ENCODE data around the gene CCDC63.
A peak's percentile ranks its signal among the peaks of the same experiment; 100 is the strongest.
"Not testable (repeated sequence)": the region's sequence is repeated elsewhere in the genome, so short reads cannot be mapped to it uniquely, and the experiment has no call there.

CCDC63 gene

DNA sequence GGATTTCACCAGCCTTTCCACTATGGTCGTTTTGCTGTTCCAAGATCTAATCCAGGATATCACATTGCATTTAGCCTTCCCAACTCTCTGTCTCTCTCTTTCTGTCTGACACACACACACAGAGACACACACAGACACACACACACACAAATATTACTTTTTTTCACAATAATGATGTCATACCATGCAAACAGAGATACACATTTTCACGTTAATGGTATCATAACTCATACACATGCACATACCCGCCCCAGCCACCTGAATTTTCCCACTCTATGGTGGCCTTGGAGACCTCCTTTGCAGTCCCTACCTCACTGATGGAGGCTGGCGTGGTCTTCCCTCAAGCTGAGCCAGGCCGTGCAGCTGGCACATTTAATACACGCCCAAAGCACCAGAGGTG, 80.8 kb downstream of the CCDC63 start:
- DNase-seq: no peak

DNA sequence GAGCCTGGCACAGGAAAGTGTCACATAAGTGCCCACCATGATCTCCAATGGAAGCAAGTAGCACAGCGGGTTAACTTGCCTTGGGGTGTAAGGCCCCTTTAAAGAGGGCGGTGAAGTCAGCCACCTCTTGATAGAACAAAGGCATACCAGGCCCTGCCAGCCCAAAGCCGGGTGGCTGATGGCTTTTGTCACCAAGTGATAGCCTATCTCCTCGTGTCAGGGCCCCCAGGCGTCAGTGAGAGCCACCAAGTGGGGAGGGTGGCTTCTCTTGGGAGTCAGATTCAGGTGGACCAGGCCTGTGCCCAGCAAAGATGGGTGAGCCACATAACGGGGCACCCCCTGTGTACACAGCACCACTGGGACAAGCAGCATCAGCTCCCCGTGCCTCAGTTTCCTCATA, 81.9 kb downstream of the CCDC63 start:
- DNase-seq: no peak

DNA sequence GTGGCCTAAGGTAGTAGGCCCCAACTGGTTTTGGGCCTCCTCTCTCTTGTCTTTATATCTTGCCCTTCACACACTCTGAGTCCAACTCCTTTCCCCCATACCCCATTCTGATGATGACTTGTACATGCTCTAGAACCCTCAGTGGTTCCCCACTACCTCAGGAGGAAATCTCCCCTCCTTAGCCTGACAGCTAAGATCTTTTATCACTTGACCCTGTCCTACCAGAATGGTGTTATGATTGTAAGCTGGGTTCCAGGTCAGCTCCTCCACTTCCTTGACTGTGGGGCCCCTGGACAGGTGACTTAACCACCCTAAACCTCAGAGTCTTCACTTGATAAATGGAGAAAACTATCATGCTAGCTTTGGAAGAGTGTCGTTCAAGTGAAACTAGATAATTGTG, 83.0 kb downstream of the CCDC63 start:
- no peak for DNase-seq

DNA sequence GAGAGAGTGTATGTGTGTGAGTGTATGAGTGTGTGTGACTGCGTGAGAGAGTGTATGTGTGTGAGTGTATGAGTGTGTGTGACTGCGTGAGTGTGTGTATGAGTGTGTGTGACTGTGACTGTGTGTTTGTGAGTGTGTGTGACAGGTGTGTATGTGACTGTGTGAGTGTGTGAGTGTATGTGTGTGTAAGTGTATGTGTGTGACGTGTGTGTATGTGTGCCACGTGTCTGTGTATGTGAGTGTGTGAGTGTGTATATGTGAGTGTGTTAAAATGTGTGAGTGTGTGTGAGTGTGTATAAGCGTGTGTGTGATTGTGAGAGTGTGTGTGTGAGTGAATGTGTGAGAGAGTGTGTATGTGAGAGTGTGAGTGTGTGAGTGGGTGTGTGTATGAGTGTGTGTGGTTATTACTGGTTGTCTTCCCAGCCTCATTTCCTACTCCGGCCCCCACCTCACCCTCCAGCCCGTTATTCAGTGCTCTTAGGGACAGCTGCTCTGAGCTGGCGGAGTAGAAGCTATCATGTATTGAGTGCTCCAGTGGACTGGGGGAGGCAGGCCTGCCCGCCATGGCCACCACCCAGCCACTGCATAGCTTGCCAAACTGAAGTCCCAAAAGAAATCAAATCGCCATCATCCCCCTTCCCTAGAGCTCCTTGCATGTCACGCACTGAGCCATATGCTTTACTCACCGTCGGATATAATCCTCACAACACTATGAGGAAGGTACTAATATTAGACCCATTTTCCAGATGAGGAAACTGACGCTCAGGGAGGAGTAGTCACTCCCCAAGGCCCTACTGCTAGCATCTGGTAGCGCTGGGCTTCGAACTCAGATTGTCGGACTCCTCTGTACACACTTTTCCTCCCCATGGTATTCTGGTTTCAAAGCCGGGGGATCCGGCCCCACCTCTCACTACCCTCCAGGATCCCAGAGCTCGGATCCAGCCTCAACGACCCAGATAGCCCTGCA, 83.8 kb downstream of the CCDC63 start:
- no peak for DNase-seq

DNA sequence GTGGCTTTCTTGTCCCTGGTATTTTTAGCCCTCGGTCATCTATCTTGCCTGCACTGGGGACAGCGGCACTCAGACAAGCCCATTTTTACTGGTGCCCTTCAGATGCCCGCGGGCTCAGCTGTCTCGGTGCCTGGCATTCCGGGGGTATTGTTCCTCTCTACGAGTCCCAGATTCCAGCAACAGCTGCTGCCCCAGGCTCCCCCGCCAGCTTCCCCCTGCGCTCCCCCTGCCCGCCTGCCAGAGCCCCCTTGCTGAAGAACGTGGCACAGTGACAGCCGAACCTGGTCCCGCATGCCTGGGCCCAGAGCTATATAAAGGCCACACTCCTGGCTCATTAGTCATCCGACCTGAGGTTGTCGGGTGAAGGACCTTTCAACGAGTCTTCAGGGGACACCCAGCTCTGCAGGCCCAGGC, 84.5 kb downstream of the CCDC63 start:
- no peak for DNase-seq

DNA sequence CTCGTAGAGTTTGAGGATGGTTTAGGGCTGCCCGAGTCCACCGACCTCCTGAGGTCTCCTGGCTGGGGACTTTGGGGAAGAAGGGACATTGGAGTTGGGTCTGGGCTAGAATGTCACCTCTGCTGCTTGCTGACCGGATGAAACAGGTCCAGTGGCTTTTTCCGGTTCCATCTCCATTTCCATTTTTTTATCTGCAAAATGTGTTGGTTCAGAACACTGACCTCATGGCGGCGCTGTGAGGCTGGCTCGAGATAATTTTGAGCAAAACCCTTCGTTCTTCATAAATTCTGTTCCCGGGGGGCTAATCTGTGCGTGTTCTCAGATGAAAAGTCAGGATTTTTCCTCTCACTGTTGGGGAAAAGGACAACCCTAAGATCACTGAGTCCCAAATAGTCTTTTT, 85.3 kb downstream of the CCDC63 start:
- no peak for DNase-seq

DNA sequence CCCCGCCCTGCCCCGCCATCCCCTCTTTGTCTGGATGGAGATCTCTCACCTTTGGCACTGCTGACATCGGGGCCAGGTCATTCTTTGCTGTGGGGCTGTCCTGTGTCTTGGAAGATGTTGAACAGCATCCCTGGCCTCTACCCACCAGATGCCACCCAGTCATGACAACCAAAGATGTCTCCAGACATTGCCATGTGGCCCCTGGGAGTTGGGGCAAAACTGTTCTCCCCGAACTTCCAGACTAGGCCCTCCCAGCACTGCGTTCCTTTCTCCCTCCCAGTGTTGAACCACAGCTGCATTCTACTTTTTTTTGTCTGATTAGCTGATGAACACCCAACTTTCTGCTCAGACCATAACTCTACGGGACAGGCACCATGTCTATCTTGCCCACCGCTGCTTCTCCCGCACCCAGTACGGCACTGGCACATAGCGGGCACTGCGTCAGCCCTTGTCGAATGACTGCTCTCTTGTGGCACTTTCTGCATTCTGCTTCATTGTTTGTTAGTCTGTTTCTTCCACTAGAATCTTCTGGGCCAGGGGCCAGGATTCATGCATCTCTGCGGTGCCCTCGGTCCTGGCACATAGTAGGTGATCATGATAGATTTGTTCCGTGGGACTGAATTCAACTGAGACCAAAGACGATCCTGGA, 86.7 kb downstream of the CCDC63 start:
- DNase-seq: no peak

DNA sequence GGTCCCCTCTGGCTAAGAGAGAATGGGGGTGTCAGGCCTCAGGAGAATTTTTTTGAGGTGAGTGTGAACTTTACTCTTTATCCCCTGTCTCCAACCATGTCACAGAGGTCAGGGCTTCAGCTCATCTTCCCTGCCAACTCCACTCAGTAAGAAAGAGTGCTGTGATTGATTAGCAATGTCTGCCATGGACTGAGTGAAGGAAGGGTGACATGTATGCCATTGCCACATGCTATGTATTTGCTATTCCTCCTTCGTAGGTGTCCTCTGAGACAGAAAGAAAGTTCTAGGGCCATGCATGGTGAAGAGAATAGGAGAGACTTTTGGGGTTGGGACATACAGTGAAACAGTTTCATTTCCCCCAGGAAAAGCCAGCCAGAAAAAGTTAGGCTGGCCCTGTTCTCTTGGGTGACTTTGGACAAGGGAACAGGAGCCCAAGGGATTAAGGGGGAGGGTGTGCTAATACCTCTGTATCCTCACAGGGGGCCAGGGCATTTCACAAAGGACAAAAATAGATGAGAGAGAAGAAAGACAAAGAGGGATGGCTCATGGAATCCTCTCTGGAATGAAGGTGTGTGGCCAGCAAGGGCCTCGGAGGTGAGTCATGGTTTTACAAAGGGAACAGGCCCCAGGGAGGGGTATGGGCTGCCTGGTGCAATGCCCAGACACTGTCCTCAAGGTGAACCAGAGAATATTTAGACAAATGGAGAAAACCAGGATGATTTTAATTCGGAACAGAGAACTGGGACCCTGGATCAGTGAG, 87.5 kb downstream of the CCDC63 start:
- no peak for DNase-seq

DNA sequence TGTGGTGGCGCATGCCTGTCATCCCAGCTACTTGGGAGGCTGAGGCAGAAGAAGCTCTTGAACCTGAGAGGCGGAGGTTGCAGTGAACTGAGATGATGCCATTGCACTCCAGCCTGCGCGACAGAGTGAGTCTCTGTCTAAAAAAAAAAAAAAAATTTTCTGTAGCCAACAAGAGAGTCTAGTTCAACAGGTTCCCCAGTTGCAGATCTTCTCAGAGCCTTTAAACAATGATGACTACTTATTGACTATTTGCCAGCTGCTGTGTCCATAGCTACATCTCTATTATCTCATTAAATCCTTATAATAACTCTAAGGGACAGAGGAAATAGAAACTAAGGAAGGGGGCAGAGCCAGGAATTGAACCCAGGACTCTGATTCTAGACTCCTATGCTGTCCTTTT, 88.8 kb downstream of the CCDC63 start:
- no peak for DNase-seq

DNA sequence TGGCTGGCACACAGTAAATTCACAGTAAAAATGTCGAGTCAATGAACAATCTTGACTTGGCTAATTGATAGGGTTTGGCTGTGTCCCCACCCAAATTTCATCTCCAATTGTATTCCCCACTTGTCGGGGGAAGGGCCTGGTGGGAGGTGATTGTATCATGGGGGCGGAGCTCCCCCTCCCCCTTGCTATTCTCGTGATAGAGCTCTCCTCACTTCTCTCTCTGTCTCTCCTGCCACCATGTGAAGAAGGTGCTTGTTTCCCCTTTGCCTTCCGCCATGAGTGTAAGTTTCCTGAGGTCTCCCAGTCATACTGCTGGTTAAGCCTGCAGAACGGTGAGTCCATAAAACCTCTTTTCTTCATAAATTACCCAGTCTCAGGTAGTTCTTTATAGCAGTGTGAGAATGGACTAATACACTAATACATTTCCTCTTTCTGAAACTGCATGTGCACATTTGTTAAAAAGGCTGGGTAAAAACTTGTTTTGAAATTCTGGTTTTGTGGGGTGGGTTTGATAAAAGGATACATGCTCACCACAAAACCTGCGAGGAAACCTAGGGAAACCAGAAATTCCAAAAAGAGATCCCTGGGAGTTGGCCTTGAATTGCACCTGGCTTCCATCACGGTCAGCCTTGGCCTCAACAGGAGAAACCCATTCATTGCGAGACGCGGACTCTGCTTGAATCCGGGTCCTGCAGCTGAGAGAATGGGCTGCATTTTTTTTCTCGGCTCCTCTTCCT, 89.7 kb downstream of the CCDC63 start:
- DNase-seq: no peak

DNA sequence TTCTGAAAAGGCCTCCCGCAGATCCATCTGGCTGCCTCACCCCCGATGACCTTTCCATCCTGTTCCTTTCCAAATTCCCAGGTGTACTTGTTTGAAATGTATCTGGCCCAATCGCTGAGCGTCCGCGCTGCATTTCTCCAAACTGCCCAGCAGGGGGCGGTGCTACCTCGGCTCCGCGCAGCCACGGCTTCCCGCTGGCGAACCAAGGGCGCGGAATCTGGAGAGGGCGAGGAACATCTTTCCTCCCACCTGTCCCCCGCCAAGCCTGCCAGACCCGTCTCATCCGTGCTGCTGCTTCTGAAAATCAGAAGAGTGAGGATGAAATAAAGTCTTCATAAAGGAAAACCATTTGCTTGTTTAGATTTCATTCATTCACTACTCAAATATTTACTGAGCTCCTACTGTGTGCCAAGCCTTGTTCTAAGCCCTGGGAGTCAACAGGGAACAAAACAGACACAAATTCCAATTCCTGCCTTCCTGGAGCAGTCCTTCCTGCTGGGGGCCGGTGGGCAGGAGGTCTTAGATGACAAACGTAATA, 90.4 kb downstream of the CCDC63 start:
- peak; percentile 42 for DNase-seq

DNA sequence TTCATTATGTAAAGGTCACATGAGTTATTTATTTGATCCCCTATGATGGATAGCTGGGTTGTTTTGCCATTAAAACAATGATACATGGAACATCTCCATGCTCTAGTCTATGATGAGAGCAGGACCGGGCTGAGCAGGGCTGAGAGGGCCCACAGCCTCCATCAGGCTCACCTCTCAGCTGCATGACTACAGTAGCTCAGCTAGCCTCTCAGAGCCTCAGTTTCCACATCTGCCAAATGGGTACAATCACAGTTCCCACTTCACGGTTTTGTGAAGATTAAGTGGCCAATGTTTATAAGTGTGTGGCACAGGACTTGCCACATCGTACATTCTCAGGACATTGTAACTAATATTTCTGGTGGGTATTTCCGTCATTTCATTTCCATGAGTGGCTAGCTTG, 93.5 kb downstream of the CCDC63 start:
- no peak for DNase-seq

DNA sequence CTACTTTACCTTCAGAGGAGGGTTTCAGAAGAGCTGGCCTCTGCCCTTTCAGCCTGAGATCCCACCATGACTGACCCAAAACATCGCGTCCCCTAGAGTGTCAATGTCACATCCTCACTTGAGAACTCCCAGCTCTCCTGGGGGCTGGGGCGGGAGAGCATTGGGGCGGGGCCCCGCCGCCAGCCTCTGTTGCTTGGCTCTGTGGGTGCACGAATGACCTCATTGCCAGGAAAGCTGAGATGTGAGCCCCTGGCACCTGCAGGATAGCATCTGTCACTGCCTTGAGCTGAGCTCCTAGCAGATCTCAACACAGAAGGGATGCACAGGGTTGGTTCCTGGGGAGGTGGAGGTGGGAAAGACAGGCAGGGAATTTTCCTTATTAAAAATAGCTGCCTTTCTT, 94.1 kb downstream of the CCDC63 start:
- no peak for DNase-seq

DNA sequence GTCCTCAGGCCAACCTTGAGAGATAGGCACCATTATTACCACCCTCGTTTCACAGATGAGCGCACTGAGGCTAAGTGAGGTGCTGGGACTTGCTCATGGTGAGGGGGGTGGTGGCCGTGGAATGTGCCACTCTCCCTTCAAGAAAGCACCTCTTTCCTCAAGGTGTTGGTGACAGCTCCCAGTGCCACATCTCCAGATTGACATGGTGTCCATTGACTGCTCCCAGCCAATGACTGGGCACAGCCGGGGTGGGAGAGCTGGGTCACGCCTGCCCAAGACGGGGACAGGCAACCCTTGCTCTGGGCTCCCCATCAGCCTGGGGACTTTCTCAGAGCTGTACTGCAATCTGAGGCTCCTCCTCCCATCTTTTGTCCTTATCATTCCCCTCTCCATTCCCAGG, 94.6 kb downstream of the CCDC63 start:
- DNase-seq: no peak

DNA sequence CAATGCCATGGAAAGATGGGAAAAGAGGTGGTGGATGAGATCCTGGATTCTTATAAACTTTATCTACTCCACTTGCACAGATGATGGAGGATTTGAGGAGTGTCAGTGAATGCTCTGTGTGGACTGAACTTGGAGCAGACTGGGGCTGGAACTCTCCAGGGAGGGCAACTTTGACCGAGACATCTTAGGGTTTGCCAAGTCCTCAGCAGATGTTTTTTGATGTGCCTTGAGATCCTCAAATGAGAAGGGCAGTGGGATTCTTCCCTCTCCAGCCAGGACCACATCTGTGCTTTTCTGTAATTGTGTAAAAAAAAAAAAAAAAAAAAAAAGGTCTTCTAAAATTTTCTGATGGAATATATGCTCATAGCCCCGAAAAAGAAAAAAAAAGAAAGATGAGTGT, 96.6 kb downstream of the CCDC63 start:
- DNase-seq: no peak

DNA sequence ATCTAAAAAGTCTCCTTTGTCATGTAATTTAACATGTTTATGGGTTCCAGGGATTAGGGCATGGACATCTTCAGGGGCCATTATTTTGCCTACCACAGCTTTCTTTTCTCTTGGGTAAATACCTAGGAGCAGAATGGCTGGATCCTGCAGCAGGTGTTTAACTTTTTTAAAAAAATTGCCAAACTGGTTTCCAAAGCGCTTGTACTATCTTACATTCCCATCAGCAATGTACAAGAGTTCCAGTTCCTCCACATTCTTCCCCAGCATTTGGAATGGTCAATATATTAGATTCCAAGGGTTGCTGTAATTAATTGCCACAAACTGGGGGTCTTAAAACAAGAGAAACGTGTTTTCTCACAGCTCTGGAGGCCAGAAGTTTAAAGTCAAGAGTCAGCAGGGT, 101.3 kb downstream of the CCDC63 start:
- no peak for DNase-seq

DNA sequence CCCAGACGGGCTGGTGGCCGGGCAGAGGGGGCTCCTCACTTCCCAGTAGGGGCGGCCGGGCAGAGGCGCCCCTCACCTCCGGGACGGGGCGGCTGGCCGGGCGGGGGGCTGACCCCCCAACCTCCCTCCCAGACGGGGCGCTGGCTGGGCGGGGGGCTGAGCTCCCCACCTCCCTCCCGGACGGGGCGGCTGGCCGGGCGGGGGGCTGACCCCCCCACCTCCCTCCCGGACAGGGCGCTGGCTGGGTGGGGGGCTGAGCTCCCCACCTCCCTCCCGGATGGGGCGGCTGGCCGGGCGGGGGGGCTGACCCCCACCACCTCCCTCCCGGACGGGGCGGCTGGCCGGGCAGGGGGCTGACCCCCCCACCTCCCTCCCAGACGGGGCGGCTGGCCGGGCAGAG, 103.7 kb downstream of the CCDC63 start:
- DNase-seq: not testable (repeated sequence)

DNA sequence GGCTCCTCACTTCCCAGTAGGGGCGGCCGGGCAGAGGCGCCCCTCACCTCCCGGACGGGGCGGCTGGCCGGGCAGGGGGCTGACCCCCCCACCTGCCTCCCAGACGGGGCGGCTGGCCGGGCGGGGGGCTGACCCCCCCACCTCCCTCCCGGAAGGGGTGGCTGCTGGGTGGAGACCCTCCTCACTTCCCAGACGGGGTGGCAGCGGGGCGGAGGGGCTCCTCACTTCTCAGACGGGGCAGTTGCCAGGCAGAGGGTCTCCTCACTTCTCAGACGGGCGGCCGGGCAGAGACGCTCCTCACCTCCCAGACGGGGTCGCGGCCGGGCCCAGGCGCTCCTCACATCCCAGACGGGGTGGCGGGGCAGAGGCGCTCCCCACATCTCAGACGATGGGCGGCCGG, 104.1 kb downstream of the CCDC63 start:
- not testable (repeated sequence) for DNase-seq

Data from EL (cell line).